Loucy (cell line): Measurements from ENCODE around the gene NPTX2.

Source experiments
- H2AFZ ChIP-seq: fragments of 200-600 bp; sonication (generic); 2 replicates; pipeline ENCODE4 v1.6.0; 2016; ENCODE audit warnings: antibody characterized with exemption, mild to moderate bottlenecking, low read length, moderate library complexity
- H3F3A ChIP-seq: fragments of 200-600 bp; 2 replicates; pipeline ENCODE4 v1.6.0; 2016; ENCODE audit warnings: antibody characterized with exemption, low read depth, mild to moderate bottlenecking
- H3K27me3 ChIP-seq: fragments of 200-600 bp; sonication (generic); 2 replicates; pipeline ENCODE4 v1.6.1; 2014; ENCODE audit warnings: low read length, mild to moderate bottlenecking; ENCODE audit not compliant: insufficient read depth, poor library complexity, severe bottlenecking
- H3K36me3 ChIP-seq: fragments of 200-600 bp; sonication (generic); 2 replicates; pipeline ENCODE4 v1.6.1; 2016; ENCODE audit warnings: low read length; ENCODE audit not compliant: insufficient read depth
- H3K4me1 ChIP-seq: fragments of 200-600 bp; sonication (generic); 2 replicates; pipeline ENCODE4 v1.5.1; 2014; ENCODE audit warnings: low read length, mild to moderate bottlenecking; ENCODE audit not compliant: insufficient read depth, poor library complexity, severe bottlenecking
- H3K4me2 ChIP-seq: fragments of 200-600 bp; sonication (generic); 2 replicates; pipeline ENCODE4 v1.6.0; 2014; ENCODE audit warnings: antibody characterized with exemption, low read length, low read depth, mild to moderate bottlenecking; ENCODE audit not compliant: poor library complexity, severe bottlenecking
- H3K4me3 ChIP-seq: fragments of 200-600 bp; sonication (generic); 2 replicates; pipeline ENCODE4 v1.5.1; 2014; ENCODE audit warnings: low read length, mild to moderate bottlenecking, mixed read lengths; ENCODE audit not compliant: poor library complexity, severe bottlenecking
- H3K79me2 ChIP-seq: fragments of 200-600 bp; sonication (generic); 2 replicates; pipeline ENCODE4 v1.6.1; 2014; ENCODE audit warnings: low read length; ENCODE audit not compliant: insufficient read depth
- H3K9ac ChIP-seq: fragments of 200-600 bp; sonication (generic); 2 replicates; pipeline ENCODE4 v1.6.0; 2014; ENCODE audit warnings: mild to moderate bottlenecking, low read depth, low read length, moderate library complexity; ENCODE audit not compliant: poor library complexity, severe bottlenecking
- H3K9me2 ChIP-seq: fragments of 200-600 bp; sonication (generic); replicated peaks from 2 replicates; pipeline ENCODE4 v1.6.1; 2016; ENCODE audit warnings: low read depth, low read length, mixed read lengths
- H3K9me3 ChIP-seq: fragments of 200-600 bp; sonication (generic); 2 replicates; pipeline ENCODE4 v1.6.1; 2014; ENCODE audit warnings: mild to moderate bottlenecking, antibody characterized with exemption, low read length, low read depth; ENCODE audit not compliant: insufficient read depth
- H4K20me1 ChIP-seq: fragments of 200-600 bp; sonication (generic); 2 replicates; pipeline ENCODE4 v1.6.0; 2014; ENCODE audit warnings: antibody characterized with exemption, low read length, mild to moderate bottlenecking; ENCODE audit not compliant: insufficient read depth, poor library complexity, severe bottlenecking
- EZH2phosphoT487 ChIP-seq: fragments of 200-600 bp; IDR thresholded peaks from 2 replicates; pipeline ENCODE4 v1.6.1; 2018; ENCODE audit warnings: antibody characterized with exemption, mild to moderate bottlenecking, moderate library complexity, borderline replicate concordance
- TF ChIP-seq, protein P1 (sequence below): fragments of 200-600 bp; sonication (generic); conservative IDR thresholded peaks from 2 replicates; pipeline ENCODE4 v1.5.1; 2014; ENCODE audit warnings: mild to moderate bottlenecking, antibody characterized with exemption, low read length

Gene NPTX2

DNA sequence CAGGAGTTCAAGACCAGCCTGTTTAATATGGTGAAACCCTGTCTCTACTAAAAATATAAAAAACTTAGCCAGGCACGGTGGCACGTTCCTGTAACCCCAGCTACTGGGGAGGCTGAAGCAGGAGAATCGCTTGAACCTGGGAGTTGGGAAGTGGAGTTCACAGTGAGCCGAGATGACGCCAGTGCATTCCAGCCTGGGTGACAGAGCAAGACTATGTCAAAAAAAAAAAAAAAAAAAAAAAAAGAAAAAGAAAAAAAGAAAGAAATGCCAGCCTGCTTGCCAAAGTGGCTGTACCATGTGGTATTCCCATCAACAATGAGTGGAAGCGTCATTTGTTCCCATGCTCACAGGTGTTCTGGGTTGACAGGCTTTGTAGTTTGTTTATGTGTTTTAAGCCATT, 43.3 kb upstream of the NPTX2 start:
- Histone ChIP-seq H3K4me2 (no peak overlapping the region), H2AFZ (no peak overlapping the region), H3K9me2 (no peaks in the 10 kb centered on the region), H3K4me1 (no peaks in the 10 kb centered on the region), H4K20me1 (no peaks in the 10 kb centered on the region), H3K9ac (no peak overlapping the region), H3K4me3 (no peak overlapping the region), H3F3A (no peaks in the 10 kb centered on the region), H3K79me2 (no peaks in the 10 kb centered on the region), H3K9me3 (peaks cover 22% of the 10 kb centered on the region; the same call in 1 of the 2 replicates), H3K27me3 (no peaks in the 10 kb centered on the region), H3K36me3 (no peaks in the 10 kb centered on the region)
- TF ChIP-seq, protein P1, sequence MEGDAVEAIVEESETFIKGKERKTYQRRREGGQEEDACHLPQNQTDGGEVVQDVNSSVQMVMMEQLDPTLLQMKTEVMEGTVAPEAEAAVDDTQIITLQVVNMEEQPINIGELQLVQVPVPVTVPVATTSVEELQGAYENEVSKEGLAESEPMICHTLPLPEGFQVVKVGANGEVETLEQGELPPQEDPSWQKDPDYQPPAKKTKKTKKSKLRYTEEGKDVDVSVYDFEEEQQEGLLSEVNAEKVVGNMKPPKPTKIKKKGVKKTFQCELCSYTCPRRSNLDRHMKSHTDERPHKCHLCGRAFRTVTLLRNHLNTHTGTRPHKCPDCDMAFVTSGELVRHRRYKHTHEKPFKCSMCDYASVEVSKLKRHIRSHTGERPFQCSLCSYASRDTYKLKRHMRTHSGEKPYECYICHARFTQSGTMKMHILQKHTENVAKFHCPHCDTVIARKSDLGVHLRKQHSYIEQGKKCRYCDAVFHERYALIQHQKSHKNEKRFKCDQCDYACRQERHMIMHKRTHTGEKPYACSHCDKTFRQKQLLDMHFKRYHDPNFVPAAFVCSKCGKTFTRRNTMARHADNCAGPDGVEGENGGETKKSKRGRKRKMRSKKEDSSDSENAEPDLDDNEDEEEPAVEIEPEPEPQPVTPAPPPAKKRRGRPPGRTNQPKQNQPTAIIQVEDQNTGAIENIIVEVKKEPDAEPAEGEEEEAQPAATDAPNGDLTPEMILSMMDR, result no peak
- no peak for TF ChIP-seq EZH2phosphoT487

DNA sequence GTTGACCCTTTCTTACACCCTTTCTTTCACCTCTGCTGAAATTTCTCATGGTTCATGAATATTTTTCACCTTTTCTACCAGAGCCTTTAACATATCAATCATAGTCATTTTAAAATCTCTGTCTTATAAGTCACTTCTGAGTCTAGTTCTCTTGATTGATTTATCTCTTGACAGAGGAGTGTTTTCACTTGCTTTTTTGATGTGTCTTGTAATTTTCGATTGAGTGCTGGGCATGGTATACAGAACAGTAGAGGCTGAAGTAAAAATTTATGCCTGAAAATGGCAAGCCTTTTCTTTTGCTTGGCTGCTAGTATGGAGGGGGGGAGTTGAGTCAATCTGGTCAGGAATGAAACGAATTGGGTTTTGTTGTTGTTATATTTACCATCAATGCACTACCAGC, 41.2 kb upstream of the NPTX2 start:
- Histone ChIP-seq H3K9me3 (peaks cover 22% of the 10 kb centered on the region; the same call in 1 of the 2 replicates), H3K79me2 (no peaks in the 10 kb centered on the region), H3K9ac (no peak overlapping the region), H3F3A (no peaks in the 10 kb centered on the region), H3K36me3 (no peaks in the 10 kb centered on the region), H3K4me2 (no peak overlapping the region), H3K27me3 (no peaks in the 10 kb centered on the region), H2AFZ (no peak overlapping the region), H4K20me1 (no peaks in the 10 kb centered on the region), H3K9me2 (no peaks in the 10 kb centered on the region), H3K4me1 (no peaks in the 10 kb centered on the region), H3K4me3 (no peak overlapping the region)
- TF ChIP-seq EZH2phosphoT487, result no peak
- TF ChIP-seq, protein P1, result no peak

DNA sequence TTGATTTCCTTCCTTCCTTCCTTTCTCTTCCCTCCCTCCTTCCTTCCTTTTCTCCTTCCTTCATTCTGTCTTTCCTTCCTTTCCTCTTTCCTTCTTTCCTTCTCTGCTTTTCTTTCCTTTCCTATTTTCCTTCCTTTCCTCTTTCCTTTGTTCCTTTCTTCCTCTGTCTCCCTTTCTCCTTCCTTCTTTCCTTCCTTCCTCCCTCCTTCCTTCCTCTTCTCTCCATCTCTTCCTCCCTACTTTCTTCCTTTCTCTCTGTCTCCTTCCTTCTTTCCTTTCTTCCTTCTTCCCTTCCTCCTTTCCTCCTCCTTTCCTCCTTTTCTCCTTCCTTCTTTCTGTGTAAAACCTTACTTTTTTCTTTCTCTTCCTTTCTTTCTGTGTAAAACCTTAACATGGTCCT, 32.3 kb upstream of the NPTX2 start:
- no peak overlapping the region for H3K4me2 ChIP-seq
- TF ChIP-seq, protein P1, result no peak
- no peak for TF ChIP-seq EZH2phosphoT487
- no peaks in the 10 kb centered on the region for H3K79me2 ChIP-seq
- H2AFZ ChIP-seq, result no peak overlapping the region
- no peaks in the 10 kb centered on the region for H3K9me3 ChIP-seq
- no peaks in the 10 kb centered on the region for H3K4me1 ChIP-seq
- no peaks in the 10 kb centered on the region for H3K27me3 ChIP-seq
- no peaks in the 10 kb centered on the region for H3K9me2 ChIP-seq
- H4K20me1 ChIP-seq, result no peaks in the 10 kb centered on the region
- no peak overlapping the region for H3K4me3 ChIP-seq
- no peak overlapping the region for H3K9ac ChIP-seq
- no peaks in the 10 kb centered on the region for H3F3A ChIP-seq
- no peaks in the 10 kb centered on the region for H3K36me3 ChIP-seq
